Brain microvascular endothelial cell (primary cell): Measurements from ENCODE around the gene SLC4A4.

Source experiments
- DNase-seq: peaks from one replicate; pipeline ENCODE4 v3.0.0-alpha.2; 2020
- H3K27ac ChIP-seq: fragments of 250-450 bp; sonication (Bioruptor Pico); 2 replicates; pipeline ENCODE4 v1.5.1; 2020; ENCODE audit warnings: mild to moderate bottlenecking, moderate library complexity
- H3K27me3 ChIP-seq: fragments of 250-450 bp; sonication (Bioruptor Pico); replicated peaks from 2 replicates; pipeline ENCODE4 v1.5.1; 2020; ENCODE audit warnings: mild to moderate bottlenecking
- H3K36me3 ChIP-seq: fragments of 250-450 bp; sonication (Bioruptor Pico); replicated peaks from 2 replicates; pipeline ENCODE4 v1.5.1; 2020; ENCODE audit warnings: mild to moderate bottlenecking
- H3K4me3 ChIP-seq: 2 replicates; pipeline ENCODE4 v1.5.1; 2011; ENCODE audit warnings: low read depth, mild to moderate bottlenecking, control low read depth, low read length, moderate library complexity
- CTCF ChIP-seq: IDR thresholded peaks from 2 replicates; pipeline ENCODE4 v1.5.1; 2011; ENCODE audit warnings: low read depth, mild to moderate bottlenecking, moderate library complexity, low read length, control low read depth, inconsistent platforms; ENCODE audit errors: missing control alignments
- in situ Hi-C: cut with HindIII; loops from 2 replicates; pipeline ENCODE4 v1.10.0; 2017; ENCODE audit warnings: low sequenced_read_pairs, low pct_ligation_motif_present

Gene SLC4A4

GRCh38 chr4:71296945-71297344 lies 41.9 kb upstream of the SLC4A4 start:
- DNase-seq: no peak
- in situ Hi-C loops: no loop called here
- H3K27ac ChIP-seq: no peak overlapping the region
- H3K36me3 ChIP-seq: no peaks in the 10 kb centered on the region
- TF ChIP-seq CTCF: no peak
- H3K4me3 ChIP-seq: no peak overlapping the region
- H3K27me3 ChIP-seq: no peaks in the 10 kb centered on the region

GRCh38 chr4:71300362-71300761 lies 38.5 kb upstream of the SLC4A4 start:
- in situ Hi-C loops: no loop called here
- Histone ChIP-seq H3K36me3 (no peaks in the 10 kb centered on the region), H3K27me3 (no peaks in the 10 kb centered on the region), H3K27ac (no peak overlapping the region), H3K4me3 (no peak overlapping the region)
- DNase-seq: no peak
- TF ChIP-seq CTCF: no peak

- H3K27ac ChIP-seq: no peak overlapping the region
- DNase-seq: no peak
- in situ Hi-C loops: no loop called here
- H3K4me3 ChIP-seq: no peak overlapping the region
- H3K27me3 ChIP-seq: no peaks in the 10 kb centered on the region
- no peak for TF ChIP-seq CTCF
- H3K36me3 ChIP-seq: no peaks in the 10 kb centered on the region
Observed at GRCh38 chr4:71300964-71301363, 37.9 kb upstream of the SLC4A4 start.

- in situ Hi-C loops: no loop called here
- no peak for DNase-seq
- Histone ChIP-seq H3K27me3 (no peaks in the 10 kb centered on the region), H3K36me3 (no peaks in the 10 kb centered on the region), H3K4me3 (no peak overlapping the region), H3K27ac (no peak overlapping the region)
- no peak for TF ChIP-seq CTCF
Observed at GRCh38 chr4:71303287-71303686, 35.5 kb upstream of the SLC4A4 start.

- in situ Hi-C loops: no loop called here
- Histone ChIP-seq H3K36me3 (no peaks in the 10 kb centered on the region), H3K27me3 (no peaks in the 10 kb centered on the region), H3K4me3 (no peak overlapping the region), H3K27ac (no peak overlapping the region)
- no peak for TF ChIP-seq CTCF
- no peak for DNase-seq
Observed at GRCh38 chr4:71303850-71304249, 35.0 kb upstream of the SLC4A4 start.

- Histone ChIP-seq H3K4me3 (no peak overlapping the region), H3K27ac (no peak overlapping the region), H3K36me3 (no peaks in the 10 kb centered on the region), H3K27me3 (no peaks in the 10 kb centered on the region)
- in situ Hi-C loops: no loop called here
- TF ChIP-seq CTCF: no peak
- DNase-seq: no peak
Observed at GRCh38 chr4:71304289-71304850, 34.5 kb upstream of the SLC4A4 start.
